ENCODE data around the gene FAM200C. TPM values are rescaled to one million over a fixed set of nuclear protein-coding genes. Genes with fewer than 3 reads are reported as not detected.

FAM200C gene
- total and polyA plus RNA-seq, 9 of the 15 experiments (the other 6 are each of a cell fraction or from before 2014, with no cell fraction given) = 1.3 to 7.0 (median 1.8) TPM

DNA sequence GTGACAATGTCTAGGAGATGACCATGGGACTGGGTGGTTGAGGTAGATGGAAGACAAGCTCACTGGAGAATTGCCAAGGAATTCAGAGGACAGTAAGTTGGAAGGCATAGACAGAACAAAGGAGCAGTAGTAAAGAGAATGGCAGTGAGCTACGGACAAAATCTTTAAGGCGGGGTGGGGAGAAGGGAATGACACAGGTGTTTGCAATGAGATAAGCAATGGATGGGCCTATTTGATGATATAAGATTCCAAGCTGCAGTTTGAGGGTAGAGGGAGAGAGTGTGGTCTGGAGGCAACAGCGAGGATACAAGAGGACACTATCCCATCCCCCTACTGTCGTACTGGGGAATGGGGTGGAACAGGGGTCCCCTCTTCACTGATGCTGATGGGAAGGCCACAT is 36.2 kb upstream of the FAM200C start (continued):
- TF ChIP-seq ZNF197 (CRISPR knock-in tag; IDR thresholded peaks at IDR 0.05; ENCODE audit: low read depth) (no peak), PYGO2 (tag; IDR thresholded peaks at IDR 0.05) (no peak), ZNF282 (CRISPR knock-in tag; IDR thresholded peaks at IDR 0.05) (no peak), ZSCAN32 (CRISPR knock-in tag; IDR thresholded peaks at IDR 0.05) (no peak), BRCA1 (IDR thresholded peaks at IDR 0.05) (no peak), BRCA1 (CRISPR knock-in tag; IDR thresholded peaks at IDR 0.05) (no peak), MYC (IDR thresholded peaks at IDR 0.05; ENCODE audit: low read depth, low read length) (no peak), MYC (CRISPR knock-in tag; IDR thresholded peaks at IDR 0.05; ENCODE audit: borderline replicate concordance, low read depth) (no peak), POU5F1 (IDR thresholded peaks at IDR 0.05; ENCODE audit: borderline replicate concordance, low read depth, low read length, partially characterized antibody) (no peak), CREB1 (IDR thresholded peaks at IDR 0.05) (no peak), CREB1 (CRISPR knock-in tag; IDR thresholded peaks at IDR 0.05) (no peak), ZNF41 (CRISPR knock-in tag; conservative IDR thresholded peaks at IDR 0.05) (no peak), FOXA3 (CRISPR knock-in tag; conservative IDR thresholded peaks at IDR 0.05 in 1 of 2, IDR thresholded peaks at IDR 0.05 in 1 of 2) (no peak)
- TF ChIP-seq, protein P1, sequence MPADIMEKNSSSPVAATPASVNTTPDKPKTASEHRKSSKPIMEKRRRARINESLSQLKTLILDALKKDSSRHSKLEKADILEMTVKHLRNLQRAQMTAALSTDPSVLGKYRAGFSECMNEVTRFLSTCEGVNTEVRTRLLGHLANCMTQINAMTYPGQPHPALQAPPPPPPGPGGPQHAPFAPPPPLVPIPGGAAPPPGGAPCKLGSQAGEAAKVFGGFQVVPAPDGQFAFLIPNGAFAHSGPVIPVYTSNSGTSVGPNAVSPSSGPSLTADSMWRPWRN (IDR thresholded peaks at IDR 0.05; ENCODE audit: low read depth) = no peak
- TF ChIP-seq, protein P2, sequence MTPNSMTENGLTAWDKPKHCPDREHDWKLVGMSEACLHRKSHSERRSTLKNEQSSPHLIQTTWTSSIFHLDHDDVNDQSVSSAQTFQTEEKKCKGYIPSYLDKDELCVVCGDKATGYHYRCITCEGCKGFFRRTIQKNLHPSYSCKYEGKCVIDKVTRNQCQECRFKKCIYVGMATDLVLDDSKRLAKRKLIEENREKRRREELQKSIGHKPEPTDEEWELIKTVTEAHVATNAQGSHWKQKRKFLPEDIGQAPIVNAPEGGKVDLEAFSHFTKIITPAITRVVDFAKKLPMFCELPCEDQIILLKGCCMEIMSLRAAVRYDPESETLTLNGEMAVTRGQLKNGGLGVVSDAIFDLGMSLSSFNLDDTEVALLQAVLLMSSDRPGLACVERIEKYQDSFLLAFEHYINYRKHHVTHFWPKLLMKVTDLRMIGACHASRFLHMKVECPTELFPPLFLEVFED (CRISPR knock-in tag; conservative IDR thresholded peaks at IDR 0.05) = no peak
- TF ChIP-seq, protein P3, sequence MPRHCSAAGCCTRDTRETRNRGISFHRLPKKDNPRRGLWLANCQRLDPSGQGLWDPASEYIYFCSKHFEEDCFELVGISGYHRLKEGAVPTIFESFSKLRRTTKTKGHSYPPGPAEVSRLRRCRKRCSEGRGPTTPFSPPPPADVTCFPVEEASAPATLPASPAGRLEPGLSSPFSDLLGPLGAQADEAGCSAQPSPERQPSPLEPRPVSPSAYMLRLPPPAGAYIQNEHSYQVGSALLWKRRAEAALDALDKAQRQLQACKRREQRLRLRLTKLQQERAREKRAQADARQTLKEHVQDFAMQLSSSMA (CRISPR knock-in tag; IDR thresholded peaks at IDR 0.05) = no peak

Measured in K562 (cell line).